H54 (cell line): ENCODE data around the gene CAB39L.

Experiments
- DNase-seq: peaks from one replicate; pipeline ENCODE4 v3.0.0; 2011; ENCODE audit warnings: low spot score, mixed read lengths; ENCODE audit not compliant: insufficient read length
- FAIRE-seq: peaks from 3 replicates; lab custom pipeline; 2011; peaks lifted over from hg19 to GRCh38; lab: Jason Lieb, UNC
- POLR2A ChIP-seq: IDR thresholded peaks from 2 replicates; pipeline ENCODE4 v1.6.1; 2011; ENCODE audit warnings: low read depth, mild to moderate bottlenecking, low read length

The CAB39L gene

GRCh38 chr13:49452725-49453457, 9.0 kb upstream of the CAB39L start:
- no peak for TF ChIP-seq POLR2A
- DNase-seq (no peak), FAIRE-seq (no peak)

- DNase-seq = no peak
- no peak for FAIRE-seq
- no peak for TF ChIP-seq POLR2A
These were observed 6.4 kb upstream of the CAB39L start for GRCh38 chr13:49450105-49450819.

GRCh38 chr13:49448753-49449152, 4.9 kb upstream of the CAB39L start:
- TF ChIP-seq POLR2A = no peak
- DNase-seq (no peak), FAIRE-seq (no peak)

DNA sequence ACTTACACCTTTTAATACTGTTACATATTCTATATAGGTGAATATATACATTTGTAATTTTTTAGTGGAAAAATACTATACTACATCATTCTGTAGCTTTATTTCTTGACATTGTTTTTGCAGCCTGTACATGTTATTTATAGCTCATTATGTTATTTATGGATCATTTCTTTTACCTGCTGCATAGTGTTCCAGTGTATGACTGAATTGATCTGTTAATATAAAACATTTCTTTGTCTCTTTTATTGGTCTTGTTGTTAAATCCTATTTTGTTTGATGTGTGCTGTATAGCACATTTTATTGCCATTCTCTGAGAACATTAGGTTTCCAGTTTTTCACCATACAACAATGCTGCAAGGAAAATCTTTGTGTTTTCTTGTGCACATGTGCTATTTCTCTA, 2.6 kb upstream of the CAB39L start:
- no peak for TF ChIP-seq POLR2A
- DNase-seq (no peak), FAIRE-seq (no peak)

- FAIRE-seq = peak; percentile 45
- DNase-seq = no peak
- no peak for TF ChIP-seq POLR2A
These were observed 896 bp upstream of the CAB39L start for GRCh38 chr13:49444524-49445395.

DNA sequence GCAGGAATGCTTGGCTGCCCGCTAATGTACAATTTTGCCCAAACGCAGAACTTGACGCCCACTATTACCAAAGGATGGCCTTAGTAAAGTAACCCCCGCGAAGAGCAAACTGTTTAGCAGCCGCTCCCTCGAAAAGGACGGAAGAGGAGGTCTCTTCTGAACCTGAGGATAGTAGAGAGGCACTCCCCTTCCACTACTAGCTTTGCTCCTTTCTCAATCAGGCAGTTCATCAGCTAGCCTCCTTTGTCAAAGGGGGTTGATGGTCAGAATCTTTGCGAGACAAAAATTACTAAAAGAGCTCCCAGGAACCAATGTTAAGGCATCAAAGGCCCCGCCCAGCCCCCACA, 534 bp downstream of the CAB39L start:
- TF ChIP-seq POLR2A = no peak
- DNase-seq (no peak), FAIRE-seq (no peak)

DNA sequence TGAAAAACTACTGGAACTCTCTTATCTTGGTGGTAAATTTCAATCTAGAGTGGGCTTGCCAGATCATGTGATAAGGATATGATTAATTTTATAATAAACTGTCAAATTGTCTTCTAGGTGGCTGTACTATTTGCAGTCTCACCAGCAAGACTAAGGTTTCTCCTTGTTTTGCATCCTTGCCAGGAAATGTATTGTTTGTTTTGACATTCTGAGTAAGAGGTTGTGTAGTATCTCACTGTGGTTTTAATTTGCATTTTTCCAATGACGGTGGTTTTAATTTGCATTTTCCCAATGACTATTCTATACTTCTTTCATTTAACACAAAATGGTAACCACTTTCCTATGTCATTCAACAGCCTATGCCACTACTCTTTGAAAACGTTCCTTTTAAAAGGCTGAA, 2.0 kb downstream of the CAB39L start:
- DNase-seq = no peak
- TF ChIP-seq POLR2A = no peak
- no peak for FAIRE-seq

DNA sequence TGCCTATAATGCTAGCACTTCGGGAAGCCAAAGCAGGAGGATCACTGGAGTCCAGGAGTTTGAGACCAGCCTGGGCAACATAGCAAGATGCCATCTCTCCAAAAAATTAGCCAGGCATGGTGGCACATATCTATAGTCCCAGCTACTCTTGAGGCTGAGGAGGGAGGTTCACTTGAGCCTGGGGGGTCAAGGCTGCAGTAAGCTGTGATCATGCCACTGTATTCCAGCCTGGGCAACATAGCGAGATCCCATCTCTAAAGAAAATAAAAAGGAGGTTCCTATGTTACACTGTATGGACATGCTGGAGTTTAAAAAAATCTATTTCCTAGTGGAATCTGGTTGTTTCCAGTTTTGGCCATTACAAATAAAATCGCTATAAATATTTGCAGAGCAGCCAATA, 2.6 kb downstream of the CAB39L start:
- FAIRE-seq (no peak), DNase-seq (no peak)
- no peak for TF ChIP-seq POLR2A

GRCh38 chr13:49439609-49440008, 4.3 kb downstream of the CAB39L start:
- DNase-seq = no peak
- no peak for FAIRE-seq
- TF ChIP-seq POLR2A = no peak

DNA sequence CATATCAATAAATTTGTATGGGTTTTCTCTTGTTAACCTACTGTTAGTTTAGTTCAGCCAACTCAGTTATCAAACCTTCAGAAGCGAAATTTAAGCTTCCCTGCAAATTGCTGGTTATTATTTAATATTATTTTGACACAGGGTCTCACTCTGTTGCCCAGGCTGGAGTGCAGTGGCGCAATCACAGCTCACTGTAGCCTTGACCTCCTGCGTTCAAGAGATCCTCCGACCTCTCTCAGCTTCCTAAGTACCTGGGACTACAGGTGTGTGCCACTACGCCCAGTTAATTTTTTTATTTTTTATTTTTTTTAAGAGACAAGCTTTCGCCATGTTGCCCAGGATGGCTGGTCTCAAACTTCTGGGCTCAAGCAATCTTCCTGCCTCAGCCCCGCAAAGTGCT, 6.2 kb downstream of the CAB39L start:
- no peak for FAIRE-seq
- no peak for DNase-seq
- TF ChIP-seq POLR2A = no peak

DNA sequence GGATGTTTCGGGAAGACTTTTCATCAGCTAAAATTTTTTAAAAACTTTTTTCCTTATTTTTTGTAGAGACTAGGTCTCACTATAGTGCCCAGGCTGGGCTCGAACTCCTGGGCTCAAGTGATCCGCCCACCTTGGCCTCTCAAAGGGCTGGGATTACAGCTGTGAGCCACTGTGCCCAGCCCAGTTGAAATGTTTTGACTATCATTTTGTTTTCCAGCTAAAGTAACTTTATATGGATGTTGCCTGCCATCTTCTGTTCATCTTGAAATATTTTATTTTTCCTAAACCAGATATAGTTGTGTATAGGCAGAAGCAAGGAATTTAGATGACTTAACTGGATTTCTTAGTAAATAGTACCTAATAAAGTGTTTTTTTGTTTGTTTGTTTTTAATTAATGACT, 7.0 kb downstream of the CAB39L start:
- FAIRE-seq (no peak), DNase-seq (no peak)
- no peak for TF ChIP-seq POLR2A

GRCh38 chr13:49435992-49436391, 7.9 kb downstream of the CAB39L start:
- DNase-seq = no peak
- TF ChIP-seq POLR2A = no peak
- FAIRE-seq = no peak

GRCh38 chr13:49429121-49429520, 14.7 kb downstream of the CAB39L start:
- FAIRE-seq (no peak), DNase-seq (no peak)
- no peak for TF ChIP-seq POLR2A
